Fibroblast of the conjunctiva (primary cell): ENCODE data around the gene ZDHHC14.

Experiments used
- DNase-seq: peaks from one replicate; pipeline ENCODE4 v3.0.0-alpha.2; 2010; ENCODE audit warnings: low read depth

ZDHHC14 gene

DNA sequence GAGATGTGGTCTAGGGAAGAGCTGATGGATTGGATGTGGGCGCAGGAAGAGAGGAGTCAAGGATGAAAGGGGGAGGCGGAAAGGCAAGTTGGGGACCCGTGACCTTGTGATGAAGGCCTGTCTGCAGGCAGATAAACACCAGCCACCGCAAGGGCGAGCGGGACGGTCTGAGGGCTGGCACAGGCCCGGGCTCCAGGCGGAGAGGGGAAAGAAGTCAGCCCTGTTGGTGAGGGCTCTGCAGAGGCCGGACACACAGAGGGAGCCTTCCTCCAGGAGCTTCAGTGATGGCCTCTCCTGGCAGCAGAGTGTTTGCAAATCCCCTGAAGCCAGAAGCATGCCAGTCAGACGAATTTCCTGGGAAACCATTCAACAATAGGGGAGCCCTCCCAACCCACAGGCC, 112.2 kb downstream of the ZDHHC14 start:
- no peak for DNase-seq

DNA sequence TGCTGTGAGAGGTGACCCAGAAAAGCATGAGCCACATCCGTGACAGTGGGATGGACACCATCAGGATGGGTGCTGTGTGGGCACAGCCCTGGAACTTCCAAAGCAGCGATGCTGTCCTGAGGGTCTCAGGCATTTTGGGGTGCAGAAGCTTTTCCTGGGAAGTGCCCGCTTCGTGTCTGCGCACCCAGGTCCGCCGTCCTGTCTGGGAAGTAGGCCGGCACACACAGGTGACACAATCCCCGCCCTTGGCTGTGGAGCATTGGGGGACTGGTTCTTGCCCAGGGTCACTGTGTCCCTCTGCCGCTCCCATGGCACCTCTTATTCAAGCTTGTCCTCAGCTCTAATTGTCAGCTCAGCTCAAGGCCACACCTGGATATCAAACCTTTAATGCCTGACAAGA, 112.6 kb downstream of the ZDHHC14 start:
- no peak for DNase-seq

DNA sequence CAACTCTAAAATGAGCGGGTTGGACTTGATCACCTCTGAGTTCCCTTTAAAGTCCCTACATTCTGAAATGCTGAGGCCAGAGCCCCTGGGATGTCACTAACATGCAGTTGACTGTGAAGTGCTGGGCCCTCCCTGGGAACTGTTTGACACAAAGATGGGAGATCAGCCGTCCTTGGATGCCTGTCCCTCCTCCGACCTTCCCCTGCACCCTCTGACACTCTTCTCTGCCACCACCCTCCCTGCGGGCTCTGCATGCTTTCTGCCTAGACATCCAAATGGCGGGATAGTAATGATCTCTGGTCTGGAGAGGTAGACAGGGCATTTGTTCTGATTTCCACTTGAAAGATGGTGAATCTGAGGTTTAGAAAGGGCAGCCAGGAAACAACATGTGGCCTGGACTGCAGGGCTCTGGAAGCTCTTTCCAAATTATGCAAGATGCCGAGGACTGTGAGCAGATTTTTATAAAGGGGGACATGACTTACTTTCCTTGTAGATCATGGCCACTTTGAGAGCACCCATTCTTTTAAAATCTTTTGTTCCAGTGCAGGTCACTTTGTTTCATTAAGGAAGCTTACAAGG, 113.2 kb downstream of the ZDHHC14 start:
- no peak for DNase-seq

DNA sequence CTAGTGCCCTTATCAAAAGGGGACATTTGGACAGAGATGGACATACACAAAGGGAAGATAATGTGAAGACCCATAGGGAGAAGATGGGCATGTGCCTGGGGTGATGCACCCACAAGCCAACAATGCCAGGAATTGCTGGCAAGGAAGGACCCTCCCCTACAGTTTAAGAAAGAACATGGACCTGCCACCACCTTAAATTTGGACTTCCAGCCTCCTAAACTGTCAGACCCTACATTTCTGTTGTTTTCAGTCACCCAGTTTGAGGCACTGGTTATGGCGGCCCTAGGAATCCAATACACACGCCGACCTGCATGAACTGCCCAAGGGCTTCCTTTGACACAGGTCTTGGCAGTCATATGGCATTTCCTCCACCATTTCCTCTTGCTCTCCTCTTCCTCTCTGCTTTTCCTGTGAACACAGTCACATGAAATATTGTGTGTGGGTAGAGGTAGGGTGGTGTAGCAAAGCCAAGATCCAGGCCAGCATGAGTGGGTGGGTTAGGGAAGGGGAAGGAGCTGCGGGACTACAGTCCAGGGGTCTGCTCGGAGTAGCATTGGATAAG, 115.6 kb downstream of the ZDHHC14 start:
- DNase-seq: no peak

DNA sequence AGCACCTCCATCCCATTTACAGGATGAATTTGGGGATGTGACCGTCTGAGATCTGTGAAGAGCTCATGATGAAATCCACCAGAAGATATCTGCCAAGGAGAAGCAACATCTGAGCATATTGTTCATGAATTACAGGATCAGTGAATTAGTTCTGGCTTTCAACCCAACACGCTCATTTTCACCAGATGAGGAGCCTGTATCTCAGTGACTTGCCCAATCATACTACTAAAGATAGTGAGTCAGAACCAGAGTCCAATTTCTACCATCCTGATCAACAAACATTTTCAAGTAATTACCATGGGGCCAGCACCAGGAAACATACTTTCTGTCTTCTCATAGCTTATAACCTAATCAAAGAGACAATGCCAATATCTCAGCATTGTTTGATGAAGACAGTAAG, 116.6 kb downstream of the ZDHHC14 start:
- DNase-seq: no peak

DNA sequence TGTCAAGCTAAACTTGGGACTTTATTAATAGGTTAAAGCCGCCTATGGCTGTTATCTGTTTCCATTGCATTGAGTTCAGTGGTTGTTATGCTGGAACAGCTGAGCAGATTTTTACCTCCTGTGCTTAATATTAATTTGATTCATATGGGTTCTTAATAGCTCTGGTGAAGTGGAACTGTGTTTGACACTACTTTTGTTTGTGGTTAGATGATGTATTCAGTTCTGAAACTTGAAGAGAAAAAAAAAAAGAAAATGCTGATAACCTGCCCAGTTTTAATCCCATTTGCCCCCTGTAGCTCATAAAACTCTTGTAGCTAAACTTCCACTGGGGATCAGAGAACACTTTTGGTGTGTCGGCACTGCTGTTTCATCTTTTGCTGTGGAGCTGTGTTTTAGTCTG, 117.8 kb downstream of the ZDHHC14 start:
- DNase-seq: no peak

DNA sequence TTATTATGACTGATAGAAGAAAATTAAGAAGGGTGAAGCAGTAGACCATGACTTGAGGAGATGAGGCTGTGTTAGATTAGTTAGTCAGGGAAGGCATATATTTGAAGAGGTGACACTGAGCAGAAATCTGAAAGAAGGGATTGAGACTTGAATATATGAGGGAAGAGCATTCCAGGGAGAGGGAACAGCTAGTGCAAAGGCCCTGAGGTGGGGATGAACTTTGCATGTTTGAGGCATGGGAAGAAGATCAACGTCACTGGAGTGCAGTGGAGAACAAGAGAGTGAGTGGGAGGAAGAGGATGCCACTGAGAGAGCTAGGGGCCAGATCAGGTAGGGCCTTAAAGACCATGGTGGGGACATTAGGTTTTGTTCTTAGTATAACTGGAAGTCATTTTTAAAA, 119.0 kb downstream of the ZDHHC14 start:
- DNase-seq: no peak

DNA sequence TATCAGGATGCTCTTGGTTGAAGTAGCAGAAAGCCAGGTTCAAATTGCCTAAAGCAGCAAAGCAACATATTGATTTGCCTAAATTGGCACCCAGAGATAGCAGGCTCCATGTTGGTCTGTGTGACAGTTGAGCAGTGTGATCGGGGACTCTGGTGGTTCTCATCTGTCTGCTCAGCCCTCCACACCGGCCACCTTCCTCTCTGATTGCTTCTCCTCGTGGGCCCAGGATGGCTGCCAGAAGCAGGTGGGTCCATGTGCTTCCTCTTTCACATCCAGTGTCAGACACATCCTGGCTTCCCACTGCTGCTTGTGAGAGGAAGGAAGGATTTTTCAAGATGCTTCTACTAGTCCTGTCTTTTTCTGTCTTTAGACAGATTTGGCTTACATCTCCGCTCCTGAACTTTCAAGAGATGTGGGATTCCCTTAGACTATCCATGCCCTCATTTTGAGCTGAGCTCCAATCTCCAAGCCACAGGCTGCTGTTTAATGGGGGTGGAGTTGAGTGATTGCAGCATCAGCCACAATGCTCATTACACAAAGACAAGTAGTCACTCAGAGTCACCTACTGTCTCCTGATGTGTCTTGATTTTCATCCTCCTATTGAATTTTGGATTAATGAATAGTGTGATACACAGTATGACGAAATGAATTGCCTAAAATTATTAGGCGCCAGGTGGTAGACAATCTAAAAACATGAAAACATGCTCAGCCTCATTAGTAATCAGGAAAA, 122.2 kb downstream of the ZDHHC14 start:
- DNase-seq: no peak

DNA sequence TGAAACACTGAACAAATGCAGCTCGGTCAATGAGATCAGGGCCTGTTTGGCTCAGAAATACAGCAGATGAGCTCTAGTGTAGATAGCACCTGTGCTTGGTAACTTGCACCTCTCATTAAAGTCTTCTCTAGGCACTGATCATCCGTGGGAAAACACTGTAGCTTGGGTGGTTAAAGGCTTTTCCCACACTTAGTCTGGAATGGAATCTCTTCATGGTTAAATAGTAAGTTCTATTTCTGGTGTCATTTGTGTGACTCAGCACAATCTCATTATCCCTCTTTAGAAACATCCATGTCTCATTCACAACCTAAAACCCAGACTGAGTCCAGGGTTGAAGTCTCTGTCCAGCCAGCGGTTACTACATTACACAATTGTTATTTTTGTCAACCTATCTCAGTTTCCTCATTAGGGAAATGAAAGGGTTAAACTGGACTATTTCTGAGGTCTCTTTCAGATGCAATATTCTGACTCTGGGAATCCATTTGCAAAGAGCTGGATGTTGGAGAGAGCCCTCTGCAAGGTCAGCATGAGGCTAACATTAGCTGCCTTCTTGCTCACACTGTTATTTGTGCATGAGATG, 125.0 kb downstream of the ZDHHC14 start:
- DNase-seq: no peak

DNA sequence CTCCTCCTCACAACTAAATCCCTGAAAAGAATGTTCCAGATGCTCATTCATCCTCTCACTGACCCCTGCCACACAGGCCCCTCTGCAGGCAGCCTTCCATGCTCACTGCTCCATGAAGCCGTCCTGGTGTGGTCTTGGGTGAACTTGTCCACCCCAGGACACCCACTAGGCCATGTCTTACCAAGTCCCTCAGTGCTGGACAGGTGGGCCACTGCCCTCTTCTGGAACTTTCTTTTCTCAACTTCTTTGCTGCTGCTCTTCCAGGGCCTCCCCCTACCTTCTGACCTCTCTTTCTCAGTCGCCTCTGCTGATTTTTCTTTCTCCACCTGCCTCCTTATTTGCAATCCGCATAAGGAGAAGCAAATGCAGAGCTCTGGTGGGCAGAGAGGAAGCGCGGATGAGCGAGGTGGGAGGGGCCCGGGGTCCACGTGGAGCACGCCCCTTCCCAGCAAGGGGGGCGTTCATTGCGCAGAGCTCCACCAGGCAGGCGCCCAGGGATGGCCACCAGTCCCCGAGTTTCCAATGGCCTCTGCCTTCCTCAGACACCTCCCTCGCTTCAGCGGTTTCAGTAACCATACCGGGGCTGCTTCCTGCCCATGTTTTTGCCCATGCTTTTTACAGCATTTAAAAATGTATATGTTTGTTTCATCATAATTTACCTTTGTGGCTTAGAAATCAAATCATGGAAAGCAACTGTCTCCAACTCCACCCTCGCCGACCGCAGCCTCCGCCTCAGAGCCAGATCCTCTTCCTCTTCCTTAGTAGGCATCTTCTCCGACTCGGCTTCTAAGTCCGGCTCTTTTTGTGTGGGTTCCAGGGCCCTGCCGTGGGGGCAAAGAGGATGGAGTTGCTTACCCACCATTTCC, 129.6 kb downstream of the ZDHHC14 start:
- DNase-seq: no peak

DNA sequence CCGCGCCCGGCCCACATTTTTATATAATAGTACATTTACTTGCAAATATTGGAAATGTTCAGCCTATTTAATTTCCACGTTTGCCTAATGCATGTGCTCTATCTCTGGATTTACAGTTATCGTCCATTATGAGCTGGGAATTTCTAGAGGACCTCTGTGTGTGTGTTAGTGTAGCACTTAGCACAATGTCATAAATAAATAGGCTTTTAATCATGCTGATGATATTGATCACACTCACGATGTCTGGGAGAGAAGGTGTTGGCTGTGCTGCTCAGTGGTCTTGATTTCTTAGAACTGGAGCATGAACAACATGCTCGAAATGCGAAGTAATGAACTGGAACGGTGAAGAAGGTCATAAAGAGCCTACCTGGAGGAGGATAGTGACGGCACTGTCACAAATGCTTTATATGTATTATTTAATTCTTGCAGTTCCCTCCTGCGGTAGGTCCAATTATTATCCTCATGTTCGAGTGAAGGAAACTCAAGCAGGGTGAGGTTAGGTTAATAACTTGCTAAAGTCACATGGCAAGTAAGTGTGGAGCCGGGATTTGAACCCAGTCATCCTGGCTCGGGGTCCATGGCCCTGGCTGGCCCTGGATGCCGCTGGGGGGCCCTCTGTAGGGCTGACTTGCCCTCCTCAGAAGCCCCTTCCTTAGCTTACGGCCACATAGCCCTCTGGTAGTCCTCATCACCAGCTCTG, 130.8 kb downstream of the ZDHHC14 start:
- no peak for DNase-seq

DNA sequence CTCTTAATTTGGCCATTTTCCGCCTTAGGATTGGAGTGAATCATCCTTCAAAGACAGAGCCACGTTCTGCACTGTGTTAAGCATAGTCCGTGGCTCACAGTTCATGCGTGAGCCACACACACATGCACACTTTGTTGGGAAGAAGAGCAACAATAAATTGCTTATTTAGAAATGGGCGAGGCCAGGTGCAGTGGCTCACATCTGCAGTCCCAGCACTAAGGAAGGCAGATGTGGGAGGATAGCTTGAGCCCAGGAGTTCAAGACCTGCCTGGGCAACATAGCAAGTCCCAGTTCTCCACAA, 131.3 kb downstream of the ZDHHC14 start:
- no peak for DNase-seq

DNA sequence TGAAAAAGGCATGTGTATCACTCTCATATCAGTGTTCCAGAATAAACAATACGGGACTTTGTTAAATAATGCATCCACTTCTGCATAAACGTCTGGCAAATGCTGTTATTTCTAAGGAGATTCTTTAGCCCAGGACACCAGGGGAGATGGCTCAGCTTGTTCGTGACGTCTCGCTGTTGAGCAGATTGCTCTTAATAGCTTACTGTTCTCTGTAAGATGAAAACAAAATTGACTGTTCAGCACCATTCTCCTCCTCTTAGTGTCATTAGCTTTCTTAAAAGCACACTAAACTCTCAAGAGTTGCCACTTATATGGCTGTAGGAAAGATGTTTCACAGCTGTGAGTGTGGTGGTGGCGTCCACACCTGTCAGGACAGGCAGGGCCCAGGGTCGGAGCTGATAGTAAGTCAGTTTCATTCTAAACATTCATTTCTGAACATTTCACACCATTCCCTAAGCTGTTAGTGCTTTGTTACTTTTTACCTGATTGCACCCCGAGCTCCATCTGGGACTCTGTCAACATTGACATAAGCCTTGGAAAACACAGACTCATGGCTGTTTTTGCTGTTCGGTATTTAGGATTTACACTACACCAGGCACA, 132.1 kb downstream of the ZDHHC14 start:
- no peak for DNase-seq

DNA sequence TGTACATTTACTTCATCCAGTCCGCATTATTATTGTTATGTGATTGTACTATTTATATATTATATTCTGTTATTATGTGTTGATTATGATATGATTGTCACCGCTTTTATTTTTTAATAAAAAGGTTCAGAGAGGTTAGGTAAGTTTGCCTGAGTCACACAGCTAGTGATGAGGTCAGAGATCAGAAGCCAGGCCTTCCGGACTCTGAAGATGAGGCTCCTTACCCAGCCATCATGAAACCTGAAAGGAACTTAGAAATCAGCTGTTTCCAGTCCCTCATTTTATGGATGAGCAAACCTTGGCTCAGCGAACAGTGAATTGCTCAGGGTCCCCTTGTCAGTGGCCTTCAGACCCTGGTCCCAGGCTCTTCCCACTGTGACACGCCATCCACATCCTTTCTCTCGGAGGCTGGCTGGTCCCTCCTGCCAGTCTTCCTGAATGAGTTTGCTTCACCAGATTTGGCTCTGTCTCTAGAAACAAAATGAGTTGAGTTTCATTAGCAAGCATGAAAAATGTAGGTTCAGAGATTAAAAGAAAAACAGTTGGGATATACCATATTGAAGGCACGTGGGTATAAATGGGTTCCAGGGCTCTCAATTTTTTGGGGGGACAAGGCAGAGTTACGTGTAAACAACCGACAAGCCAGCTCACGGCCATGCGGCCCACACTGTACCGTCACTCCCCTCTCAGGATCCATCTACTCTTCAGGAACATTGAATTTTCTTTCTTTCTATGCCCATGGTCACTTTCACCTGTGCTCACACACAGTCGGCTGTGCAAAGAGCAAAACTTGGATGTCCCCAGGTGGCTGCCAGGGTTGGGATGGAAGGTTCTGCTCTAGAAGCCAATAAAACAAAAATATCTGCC, 132.9 kb downstream of the ZDHHC14 start:
- no peak for DNase-seq

DNA sequence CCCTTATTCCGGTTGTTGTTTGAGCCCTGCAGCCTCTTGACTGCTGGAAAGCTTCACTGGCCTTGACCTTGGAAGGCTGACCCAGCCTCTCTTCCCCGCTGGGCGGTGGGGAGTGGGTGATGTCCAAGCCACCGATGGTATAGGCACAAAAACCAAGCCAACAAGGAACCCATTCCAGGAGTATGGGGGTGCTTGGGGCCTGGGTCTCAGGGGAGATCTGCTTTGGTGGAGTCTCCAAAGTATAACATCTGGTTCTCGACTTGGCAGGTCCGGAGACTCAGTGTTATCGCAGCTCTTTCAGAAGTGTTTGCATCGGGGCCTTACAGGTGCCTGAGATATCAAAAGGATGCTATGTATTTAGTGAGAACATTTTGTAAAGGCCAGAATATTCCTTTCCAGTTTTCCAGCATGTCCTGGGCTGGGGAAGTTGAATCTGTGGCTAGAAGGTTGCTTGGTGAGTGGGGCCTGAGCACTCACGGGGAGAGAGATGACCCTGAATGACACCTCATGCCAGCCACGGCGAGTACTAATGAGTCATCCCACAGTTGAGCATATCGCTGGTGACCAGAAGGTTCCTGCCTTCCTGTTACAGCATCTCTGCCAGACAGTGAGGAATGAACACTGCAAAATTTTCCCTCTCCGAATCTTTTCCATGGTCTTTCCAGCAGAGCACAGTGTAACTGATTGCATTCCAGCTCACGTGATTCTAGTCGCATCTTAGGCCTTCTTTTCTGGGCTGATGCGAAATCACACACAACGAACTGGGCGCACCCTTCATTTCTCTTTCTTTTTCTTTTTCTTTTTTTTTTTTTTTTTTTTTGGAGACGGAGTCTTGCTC, 133.9 kb downstream of the ZDHHC14 start:
- DNase-seq: no peak

DNA sequence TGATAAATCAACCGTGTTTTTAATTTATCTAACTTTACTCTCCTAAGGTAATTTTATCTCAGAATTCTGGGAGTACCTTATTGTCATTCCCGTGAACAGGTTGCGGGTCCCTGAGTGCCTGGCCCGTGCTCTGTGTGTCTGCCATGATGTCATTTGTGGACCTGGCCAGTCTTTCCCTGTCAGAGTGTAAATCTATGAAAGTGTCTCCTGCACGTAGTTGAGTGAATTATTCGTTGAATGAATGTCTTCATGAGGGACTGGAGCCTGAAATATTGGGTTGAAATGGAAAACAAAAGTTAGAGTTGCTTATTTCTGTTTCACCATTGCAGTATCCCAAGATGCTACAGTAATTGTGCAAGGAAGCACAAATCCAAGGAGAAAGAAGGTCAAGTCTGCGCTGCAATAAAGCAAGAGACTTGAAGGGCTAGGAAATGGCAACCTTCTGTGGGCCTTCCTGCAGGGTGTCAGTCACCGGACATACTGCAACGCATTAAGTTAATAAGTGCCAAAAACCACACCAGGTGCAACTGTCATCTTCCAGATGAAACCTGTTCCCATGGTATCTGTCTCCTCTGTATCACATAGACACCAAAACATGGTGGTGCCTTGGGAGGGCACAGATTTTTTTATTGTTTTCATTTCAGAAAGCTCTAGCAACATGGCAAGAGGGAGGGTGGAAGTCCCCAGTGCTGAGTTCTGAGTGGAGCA, 135.5 kb downstream of the ZDHHC14 start:
- no peak for DNase-seq

DNA sequence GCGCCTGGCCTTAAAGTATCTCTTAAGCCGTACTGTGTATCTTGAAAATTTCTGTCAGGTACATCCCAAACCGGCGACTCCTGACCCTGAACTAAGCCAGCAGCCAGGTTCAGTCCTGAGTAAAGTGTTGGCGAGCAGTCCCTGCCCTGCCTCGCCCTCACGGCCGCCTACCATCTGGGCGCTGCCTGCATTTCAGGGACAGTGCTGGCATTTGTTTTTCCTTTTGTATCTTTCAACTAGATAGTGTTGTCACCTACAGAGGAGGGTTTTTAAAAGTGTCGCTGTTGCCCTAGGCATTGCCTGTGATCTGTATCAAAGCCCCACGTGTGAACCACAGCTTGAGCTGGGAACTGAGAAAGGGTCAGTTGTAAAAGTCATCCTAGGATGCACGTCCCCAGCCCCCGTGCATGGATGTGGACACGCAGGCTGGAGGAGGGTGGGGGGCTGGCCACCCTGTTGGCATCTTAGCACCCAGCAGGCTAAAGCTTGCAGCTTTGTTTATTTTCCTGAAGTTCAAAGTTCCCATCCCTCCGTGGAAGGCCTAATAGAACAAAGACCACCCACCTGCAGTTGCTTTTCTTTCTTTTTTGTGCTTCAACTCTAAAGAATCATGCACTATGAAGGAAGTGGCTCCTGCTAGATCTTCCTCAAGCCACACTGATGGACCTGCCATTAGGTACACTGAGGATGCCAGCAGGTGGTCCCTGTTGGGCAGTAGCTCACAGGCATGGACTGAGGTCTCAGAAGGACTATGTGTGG, 136.8 kb downstream of the ZDHHC14 start:
- no peak for DNase-seq
